CD4-positive, alpha-beta T cell treated with Interleukin-4 for 1 hour (primary cell): Measurements from ENCODE around the gene MYO6.
"Not testable (repeated sequence)": the region's sequence is repeated elsewhere in the genome, so short reads cannot be mapped to it uniquely, and the experiment has no call there.

ENCODE experiments used
- DNase-seq, 2 donors: peaks; one replicate each; pipeline ENCODE4 v3.0.0-alpha.2; 2020 to 2022

The MYO6 gene

GRCh38 chr6:75748743-75749538 is at the start of gene MYO6:
TSS of gene MYO6 (plus strand) at chr6:75749239. CDS start at chr6:75817548, 68,309 bp downstream.
- DNase-seq, result peak; percentile 21 to 45

- not testable (repeated sequence) for DNase-seq
These were observed 40.7 kb upstream of the MYO6 start for GRCh38 chr6:75708334-75708733.

GRCh38 chr6:75711173-75711572 is 37.9 kb upstream of the MYO6 start:
- no peak for DNase-seq

- DNase-seq, result no peak
These were observed 29.9 kb upstream of the MYO6 start for GRCh38 chr6:75719133-75719532.

- no peak for DNase-seq
These were observed 25.7 kb upstream of the MYO6 start for GRCh38 chr6:75723382-75723781.

GRCh38 chr6:75727206-75727605 is 21.8 kb upstream of the MYO6 start:
- no peak for DNase-seq

GRCh38 chr6:75731029-75731428 is 18.0 kb upstream of the MYO6 start:
- DNase-seq, result not testable (repeated sequence)

- DNase-seq, result no peak
These were observed 13.4 kb upstream of the MYO6 start for GRCh38 chr6:75735491-75736186.

- DNase-seq, result no peak
These were observed 5.1 kb upstream of the MYO6 start for GRCh38 chr6:75743971-75744370.

- no peak for DNase-seq
These were observed 3.6 kb upstream of the MYO6 start for GRCh38 chr6:75745404-75745803.

- no peak for DNase-seq
These were observed 2.8 kb upstream of the MYO6 start for GRCh38 chr6:75746221-75746620.

- no peak for DNase-seq
These were observed 1.7 kb upstream of the MYO6 start for GRCh38 chr6:75747152-75747992.

GRCh38 chr6:75748003-75748742 is 866 bp upstream of the MYO6 start:
- DNase-seq, result peak in 1 of 2 donors; percentile 5

- no peak for DNase-seq
These were observed 2.4 kb downstream of the MYO6 start for GRCh38 chr6:75751443-75751842.

GRCh38 chr6:75752365-75752764 is 3.3 kb downstream of the MYO6 start:
- DNase-seq, result no peak

GRCh38 chr6:75755704-75756103 is 6.7 kb downstream of the MYO6 start:
- no peak for DNase-seq

- no peak for DNase-seq
These were observed 8.3 kb downstream of the MYO6 start for GRCh38 chr6:75757295-75757694.

- no peak for DNase-seq
These were observed 9.0 kb downstream of the MYO6 start for GRCh38 chr6:75758061-75758460.

- DNase-seq, result no peak
These were observed 10.2 kb downstream of the MYO6 start for GRCh38 chr6:75759207-75759606.

GRCh38 chr6:75760320-75760719 is 11.3 kb downstream of the MYO6 start:
- no peak for DNase-seq

- DNase-seq, result no peak
These were observed 12.4 kb downstream of the MYO6 start for GRCh38 chr6:75761489-75761888.

GRCh38 chr6:75762063-75762462 is 13.0 kb downstream of the MYO6 start:
- no peak for DNase-seq

GRCh38 chr6:75766387-75766786 is 17.3 kb downstream of the MYO6 start:
- DNase-seq, result no peak
